Measurements from ENCODE around the gene CAMSAP2. TPM values are rescaled to one million over a fixed set of nuclear protein-coding genes. Genes with fewer than 3 reads are reported as not detected.

Gene CAMSAP2
- total RNA-seq, 1 donor from 2014 or later = 43.9 TPM

DNA sequence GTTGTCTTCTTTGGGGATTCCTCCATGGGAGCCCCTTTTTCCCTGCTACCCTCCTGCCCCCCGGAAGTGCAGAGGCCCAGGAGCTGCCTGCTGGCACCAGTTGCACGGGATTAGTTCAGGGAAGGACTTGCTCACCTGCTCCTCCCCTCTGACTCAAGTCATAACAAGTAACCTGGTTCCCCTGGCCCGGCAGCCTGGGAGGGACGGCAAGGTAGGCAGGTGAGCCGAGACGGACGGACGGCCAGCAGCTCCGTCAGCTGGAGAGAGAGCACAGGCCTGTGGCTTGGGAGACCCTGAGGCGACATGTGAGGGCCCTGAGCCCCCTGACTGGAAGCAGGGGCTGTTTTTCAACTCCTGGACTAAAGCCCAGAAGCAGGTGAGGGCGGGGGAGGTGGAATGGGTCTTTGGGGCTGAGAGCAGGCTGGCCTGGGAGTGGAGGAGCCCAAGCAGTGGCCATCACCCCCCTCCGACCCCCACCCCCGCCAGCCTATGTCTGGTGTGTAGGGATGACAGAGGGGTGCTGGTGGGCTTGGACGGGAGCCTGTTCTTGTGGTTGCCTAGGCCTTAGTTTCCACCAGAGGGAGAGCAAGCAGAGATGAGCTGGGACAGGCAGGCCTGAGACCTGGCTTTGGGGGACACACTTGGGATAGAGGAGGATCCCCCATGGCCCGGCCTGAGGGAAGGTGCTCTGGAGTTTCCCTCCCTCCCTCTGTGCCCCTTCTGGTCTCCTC, 156.2 kb downstream of the CAMSAP2 start, which contains the start of gene INAVA:
Gene INAVA (plus strand): TSS at position 189 of the 731 bp plus-strand sequence. CDS start 3,501 bp downstream, outside the sequence.
- TF ChIP-seq EZH2 (IDR thresholded peaks at IDR 0.05) = no peak
- TF ChIP-seq EZH2phosphoT487 (IDR thresholded peaks at IDR 0.05) = no peak
- peak; percentile 16 for TF ChIP-seq CTCF (IDR thresholded peaks at IDR 0.05)
- Histone ChIP-seq H3K9me3 (ENCODE audit: low read depth) (no peaks in the 10 kb centered on the region), H4K20me1 (ENCODE audit: low read depth) (peaks cover 66% of the 10 kb centered on the region), H3K27ac (no peak within 1 kb of the TSS), H3K27me3 (no peaks in the 10 kb centered on the region), H3K9ac (no peak within 1 kb of the TSS), H3K4me2 (peak within 1 kb of the TSS; percentile 89), H3K79me2 (ENCODE audit: low read depth) (peaks cover 65% of the 10 kb centered on the region), H3F3A (ENCODE audit: low read depth) (peaks cover 22% of the 10 kb centered on the region), H3K36me3 (no peaks in the 10 kb centered on the region), H3K4me3 (peak within 1 kb of the TSS; percentile 67), H3K4me1 (peaks cover 43% of the 10 kb centered on the region), H2AFZ (replicated peaks) (no peak within 1 kb of the TSS)
- H3K27ac Mint-ChIP-seq = peak within 1 kb of the TSS; percentile 63
- H3K4me3 Mint-ChIP-seq = peak within 1 kb of the TSS; percentile 98
- H3K36me3 Mint-ChIP-seq = peaks cover 12% of the 10 kb centered on the region
- H3K4me1 Mint-ChIP-seq = peaks cover 47% of the 10 kb centered on the region
- no peak for DNase-seq (ENCODE audit: low spot score)
- H3K9me3 Mint-ChIP-seq = no peaks in the 10 kb centered on the region
- peaks cover 7% of the 10 kb centered on the region for H3K27me3 Mint-ChIP-seq (ENCODE audit: insufficient read depth, low read depth)

GRCh38 chr1:200895443-200895789, 156.7 kb downstream of the CAMSAP2 start:
- no peak overlapping the region for H3K27ac ChIP-seq
- peaks cover 22% of the 10 kb centered on the region for H3F3A ChIP-seq (ENCODE audit: low read depth)
- H2AFZ ChIP-seq (replicated peaks) = no peak overlapping the region
- no peak overlapping the region for H3K4me3 Mint-ChIP-seq
- no peaks in the 10 kb centered on the region for H3K9me3 ChIP-seq (ENCODE audit: low read depth)
- no peak for DNase-seq (ENCODE audit: low spot score)
- TF ChIP-seq EZH2phosphoT487 (IDR thresholded peaks at IDR 0.05) = no peak
- TF ChIP-seq CTCF (IDR thresholded peaks at IDR 0.05) = no peak
- TF ChIP-seq EZH2 (IDR thresholded peaks at IDR 0.05) = no peak
- peaks cover 12% of the 10 kb centered on the region for H3K36me3 Mint-ChIP-seq
- H4K20me1 ChIP-seq (ENCODE audit: low read depth) = peaks cover 70% of the 10 kb centered on the region
- H3K79me2 ChIP-seq (ENCODE audit: low read depth) = peaks cover 65% of the 10 kb centered on the region
- no peaks in the 10 kb centered on the region for H3K9me3 Mint-ChIP-seq
- no peaks in the 10 kb centered on the region for H3K36me3 ChIP-seq
- peaks cover 47% of the 10 kb centered on the region for H3K4me1 Mint-ChIP-seq
- H3K4me3 ChIP-seq = no peak overlapping the region
- no peaks in the 10 kb centered on the region for H3K27me3 ChIP-seq
- peaks cover 4% of the 10 kb centered on the region for H3K27me3 Mint-ChIP-seq (ENCODE audit: insufficient read depth, low read depth)
- H3K4me1 ChIP-seq = peaks cover 43% of the 10 kb centered on the region
- H3K9ac ChIP-seq = no peak overlapping the region
- peak overlapping the region; percentile 89 for H3K4me2 ChIP-seq
- H3K27ac Mint-ChIP-seq = no peak overlapping the region

- Histone ChIP-seq H2AFZ (replicated peaks) (no peak overlapping the region), H4K20me1 (ENCODE audit: low read depth) (peaks cover 70% of the 10 kb centered on the region), H3K27me3 (no peaks in the 10 kb centered on the region), H3K4me1 (peaks cover 43% of the 10 kb centered on the region), H3K9me3 (ENCODE audit: low read depth) (no peaks in the 10 kb centered on the region), H3K79me2 (ENCODE audit: low read depth) (peaks cover 65% of the 10 kb centered on the region), H3K4me2 (peak overlapping the region; percentile 17), H3K27ac (no peak overlapping the region), H3K36me3 (no peaks in the 10 kb centered on the region), H3K4me3 (no peak overlapping the region), H3F3A (ENCODE audit: low read depth) (peaks cover 17% of the 10 kb centered on the region), H3K9ac (no peak overlapping the region)
- Mint-ChIP-seq H3K4me3 (peak overlapping the region; percentile 50), H3K27me3 (ENCODE audit: insufficient read depth, low read depth) (peaks cover 4% of the 10 kb centered on the region), H3K4me1 (peaks cover 43% of the 10 kb centered on the region), H3K27ac (no peak overlapping the region), H3K9me3 (no peaks in the 10 kb centered on the region), H3K36me3 (peaks cover 12% of the 10 kb centered on the region)
- no peak for TF ChIP-seq EZH2phosphoT487 (IDR thresholded peaks at IDR 0.05)
- no peak for TF ChIP-seq EZH2 (IDR thresholded peaks at IDR 0.05)
- no peak for TF ChIP-seq CTCF (IDR thresholded peaks at IDR 0.05)
- DNase-seq (ENCODE audit: low spot score) = no peak
These were observed 157.3 kb downstream of the CAMSAP2 start for GRCh38 chr1:200895801-200896530.

Measured in neural progenitor cell (in vitro differentiated cells).